GM21526 (cell line): ENCODE measurements around the gene HNRNPUL1.

ENCODE experiments used
- ATAC-seq: cut with Tn5 transposase; IDR thresholded peaks from one replicate; pipeline ENCODE4 v1.9.1; 2021; ENCODE audit warnings: moderate library complexity; ENCODE audit not compliant: unreplicated experiment, low FRiP score

Gene HNRNPUL1

GRCh38 chr19:41233748-41234240 lies 30.4 kb upstream of the HNRNPUL1 start:
- no peak for ATAC-seq

GRCh38 chr19:41234512-41235168 lies 29.5 kb upstream of the HNRNPUL1 start:
- no peak for ATAC-seq

DNA sequence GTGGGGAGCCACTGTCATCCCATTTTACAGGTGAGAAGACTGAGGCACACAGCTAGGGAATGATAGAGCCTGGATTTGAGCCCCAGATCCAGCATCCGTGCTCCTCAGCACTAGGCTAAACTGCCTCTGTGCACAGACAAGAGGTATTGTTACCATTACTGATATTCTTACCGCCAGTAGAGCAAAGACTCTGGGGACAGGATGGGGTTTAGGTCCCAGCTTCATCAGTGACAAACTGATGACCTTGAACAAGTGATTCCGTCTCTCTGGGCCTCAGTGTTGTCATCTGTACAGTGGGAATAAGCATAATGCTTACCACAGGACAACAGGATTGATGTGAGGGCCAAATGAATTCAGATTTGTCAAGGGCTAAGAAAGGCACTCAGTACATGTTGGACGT lies 28.7 kb upstream of the HNRNPUL1 start:
- ATAC-seq, result no peak

GRCh38 chr19:41238244-41238643 lies 25.9 kb upstream of the HNRNPUL1 start:
- ATAC-seq, result no peak

GRCh38 chr19:41239363-41239762 lies 24.8 kb upstream of the HNRNPUL1 start:
- ATAC-seq, result no peak

DNA sequence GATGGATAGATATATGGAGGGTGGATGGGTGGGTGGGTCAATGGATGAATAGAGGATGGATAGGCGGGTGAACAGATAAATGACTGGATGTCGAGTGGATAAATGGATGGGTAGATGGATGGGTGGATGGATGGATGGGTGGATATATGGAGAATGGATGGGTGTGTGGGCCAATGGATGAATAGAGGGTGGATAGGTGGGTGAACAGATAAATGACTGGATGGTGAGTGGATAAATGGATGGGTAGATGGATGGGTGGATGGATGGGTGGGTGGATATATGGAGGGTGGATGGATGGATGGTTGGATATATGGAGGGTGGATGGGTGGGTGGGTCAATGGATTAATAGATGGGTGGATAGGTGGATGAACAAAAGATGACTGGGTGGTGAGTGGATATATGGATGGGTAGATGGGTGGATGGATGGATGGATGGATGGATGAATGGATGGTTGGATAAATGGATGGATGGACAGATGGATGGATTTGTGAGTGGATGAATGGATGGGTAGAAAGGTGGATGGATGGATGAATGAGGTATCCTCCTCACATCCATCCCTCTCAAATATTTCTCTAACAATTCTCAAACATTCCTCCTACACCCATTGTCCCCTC lies 24.1 kb upstream of the HNRNPUL1 start:
- ATAC-seq, result no peak

GRCh38 chr19:41241859-41242258 lies 22.3 kb upstream of the HNRNPUL1 start:
- no peak for ATAC-seq

DNA sequence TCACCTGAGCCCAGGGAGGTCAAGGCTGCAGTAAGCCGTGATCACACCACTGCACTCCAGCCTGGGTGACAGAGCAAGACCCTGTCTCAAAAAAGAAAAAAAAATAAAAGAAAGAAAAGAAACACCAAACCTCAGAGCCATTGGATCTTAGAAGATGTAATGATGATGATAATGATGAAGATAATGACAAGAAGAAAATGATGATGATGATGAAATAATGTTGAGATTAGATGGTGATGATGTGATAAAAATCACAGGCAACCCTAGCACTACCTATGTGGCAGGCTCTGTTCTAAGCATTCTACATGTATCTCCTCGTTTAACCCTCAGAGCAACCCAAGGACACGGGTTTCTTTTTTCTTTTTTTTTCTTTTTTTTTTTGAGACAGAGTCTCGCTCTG lies 20.1 kb upstream of the HNRNPUL1 start:
- ATAC-seq, result no peak

GRCh38 chr19:41245843-41246242 lies 18.3 kb upstream of the HNRNPUL1 start:
- ATAC-seq, result no peak

DNA sequence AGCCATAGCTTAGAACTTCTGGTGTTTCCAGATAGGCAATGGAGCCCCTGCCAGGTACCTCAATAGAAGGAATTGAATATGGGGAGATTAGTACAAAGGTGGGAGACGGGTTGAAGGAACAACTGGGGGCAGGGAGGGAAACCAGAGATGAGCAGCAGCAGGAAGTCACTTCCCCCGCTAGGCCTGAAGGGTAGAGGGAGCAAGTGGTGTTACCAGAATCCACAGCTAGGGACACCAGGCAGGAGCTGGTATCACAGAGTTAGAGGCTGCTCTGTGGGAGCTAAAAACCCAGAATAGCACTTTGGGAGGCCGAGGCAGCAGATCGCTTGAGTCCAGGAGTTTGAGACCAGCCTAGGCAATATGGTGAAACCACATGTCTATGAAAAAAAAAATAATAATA lies 15.3 kb upstream of the HNRNPUL1 start:
- ATAC-seq, result no peak

GRCh38 chr19:41249707-41250423 lies 14.3 kb upstream of the HNRNPUL1 start:
- ATAC-seq, result no peak

DNA sequence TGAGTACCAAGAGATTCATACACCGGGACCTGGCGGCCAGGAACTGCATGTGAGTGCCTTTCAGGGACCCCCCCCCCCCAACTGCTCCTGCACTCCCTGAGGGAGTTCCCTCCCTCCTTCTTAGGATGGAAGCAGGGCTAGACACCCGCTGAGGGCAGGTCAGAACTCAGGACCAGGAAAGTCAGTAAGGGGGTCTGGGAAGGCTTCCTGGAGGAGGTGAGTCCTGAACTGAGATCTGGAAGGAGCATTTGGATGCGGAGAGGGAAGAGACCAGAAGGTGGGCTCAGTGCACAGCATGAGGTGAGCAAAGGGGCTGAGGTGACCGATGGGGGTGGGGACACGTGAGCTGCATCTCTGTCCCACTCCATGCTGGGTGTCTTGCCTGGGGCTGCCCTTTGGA lies 10.5 kb upstream of the HNRNPUL1 start:
- no peak for ATAC-seq

GRCh38 chr19:41255171-41255570 lies 9.0 kb upstream of the HNRNPUL1 start:
- ATAC-seq, result no peak

GRCh38 chr19:41261474-41262190 lies 2.5 kb upstream of the HNRNPUL1 start:
- no peak for ATAC-seq

GRCh38 chr19:41263042-41263849 lies 926 bp upstream of the HNRNPUL1 start:
- peak; percentile 5 for ATAC-seq

- no peak for ATAC-seq
These were observed 616 bp downstream of the HNRNPUL1 start for GRCh38 chr19:41264581-41265394.

DNA sequence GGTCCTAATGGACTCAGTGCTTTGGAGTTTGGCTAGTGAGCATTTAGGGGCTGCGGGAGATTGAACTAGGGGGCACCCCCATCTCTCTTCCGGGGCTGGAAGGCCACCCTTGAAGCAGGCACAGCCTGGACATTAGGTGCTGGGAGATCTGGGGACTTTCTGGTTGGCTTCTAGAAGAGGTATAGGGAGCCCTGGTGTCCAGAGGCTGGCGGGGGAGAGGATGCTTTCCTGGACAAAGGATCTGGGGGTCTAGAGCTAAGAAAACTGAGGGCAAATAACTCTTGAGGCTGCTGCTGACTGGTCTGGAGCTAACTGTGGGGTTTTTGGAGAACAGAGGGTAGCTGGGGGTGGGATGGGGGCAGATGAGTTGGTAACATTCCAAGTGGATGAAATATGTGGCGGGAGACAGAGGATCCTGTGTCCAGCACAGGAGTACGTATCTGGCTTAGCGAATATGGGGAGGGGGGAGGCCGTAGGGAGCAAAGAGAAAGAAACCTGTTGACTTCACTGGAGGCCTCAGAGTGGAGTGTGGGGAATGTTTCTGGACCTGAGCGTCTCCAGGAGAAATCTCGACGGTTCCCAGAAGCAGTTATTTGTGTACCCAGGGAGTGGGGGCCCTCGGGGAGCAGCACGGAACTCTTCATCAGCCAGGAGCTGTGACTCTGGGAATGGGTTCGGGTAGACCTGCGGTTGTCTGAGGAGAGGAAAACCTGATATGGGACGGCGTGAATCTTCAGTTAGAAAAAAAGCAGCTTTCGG lies 1.4 kb downstream of the HNRNPUL1 start:
- ATAC-seq, result no peak

DNA sequence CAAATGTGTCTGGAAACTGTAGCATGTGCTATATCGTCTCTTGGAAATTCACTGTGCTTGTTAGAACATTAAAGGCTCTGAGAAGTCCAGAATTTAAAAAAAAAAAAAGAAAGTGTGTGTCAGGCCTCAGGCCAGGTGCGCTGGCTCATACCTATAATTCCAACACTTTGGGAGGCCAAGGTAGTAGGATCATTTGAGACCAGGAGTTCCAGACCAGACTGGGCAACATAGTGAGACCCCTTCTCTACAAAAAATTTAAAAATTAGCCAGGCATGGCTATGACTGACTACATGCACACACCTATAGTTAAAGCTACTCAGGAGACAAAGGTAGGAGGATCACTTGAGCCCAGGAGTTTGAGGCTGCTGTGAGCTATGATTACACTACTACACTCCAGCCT lies 4.9 kb downstream of the HNRNPUL1 start:
- no peak for ATAC-seq

DNA sequence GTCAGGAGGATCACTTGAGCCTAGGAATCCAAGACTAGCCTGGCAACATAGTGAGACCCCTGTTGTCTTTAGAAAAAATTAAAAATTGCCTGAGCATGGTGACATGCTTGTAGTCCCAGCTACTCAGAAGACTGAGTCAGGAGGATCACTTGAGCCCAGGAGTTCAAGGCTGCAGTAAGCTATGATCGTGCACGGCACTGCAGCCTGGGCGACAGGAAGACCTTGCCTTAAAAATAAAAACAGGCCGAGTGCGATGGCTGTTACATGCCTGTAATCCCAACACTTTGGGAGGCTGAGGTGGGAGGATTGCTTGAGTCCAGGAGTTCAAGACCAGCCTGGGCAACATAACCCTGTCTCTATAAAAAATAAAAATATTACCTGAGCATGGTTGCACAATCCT lies 5.4 kb downstream of the HNRNPUL1 start:
- no peak for ATAC-seq
